NCI-H748 treated with DMSO at 0.1 percent for 48 hours (cell line): Measurements from ENCODE around the gene TCP10L.
"Not testable (repeated sequence)": the region's sequence is repeated elsewhere in the genome, so short reads cannot be mapped to it uniquely, and the experiment has no call there.

Experiments
- DNase-seq: peaks from one replicate; lab custom pipeline; 2025; lab: John Stamatoyannopoulos, UW

The TCP10L gene

GRCh38 chr21:32585970-32586369 is 647 bp upstream of the TCP10L start:
- no peak for DNase-seq

- no peak for DNase-seq
These were observed 851 bp downstream of the TCP10L start for GRCh38 chr21:32584472-32584871.

- DNase-seq = no peak
These were observed 3.6 kb downstream of the TCP10L start for GRCh38 chr21:32581732-32582131.

DNA sequence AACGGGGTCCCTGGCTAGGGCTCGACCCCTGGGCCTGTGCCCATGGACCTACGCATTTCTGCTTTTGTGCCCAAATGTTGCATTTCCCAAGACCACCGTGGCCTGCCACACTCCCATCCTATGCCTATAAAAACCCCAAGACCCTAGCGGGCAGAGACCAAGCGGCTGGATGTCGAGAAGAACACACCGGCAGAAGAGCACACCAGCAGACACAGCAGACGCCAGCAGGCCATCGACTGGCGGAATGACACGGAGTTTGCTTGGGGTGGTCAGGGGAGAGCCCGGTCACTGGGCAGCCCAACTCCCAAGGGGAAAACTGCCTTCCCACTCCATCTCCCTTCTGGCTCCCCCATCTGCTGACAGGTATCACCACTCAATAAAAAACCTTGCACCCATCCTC is 4.4 kb downstream of the TCP10L start:
- DNase-seq = no peak

GRCh38 chr21:32578107-32578691 is 7.1 kb downstream of the TCP10L start:
- no peak for DNase-seq

- no peak for DNase-seq
These were observed 9.3 kb downstream of the TCP10L start for GRCh38 chr21:32576011-32576410.

- no peak for DNase-seq
These were observed 10.1 kb downstream of the TCP10L start for GRCh38 chr21:32574946-32575925.

DNA sequence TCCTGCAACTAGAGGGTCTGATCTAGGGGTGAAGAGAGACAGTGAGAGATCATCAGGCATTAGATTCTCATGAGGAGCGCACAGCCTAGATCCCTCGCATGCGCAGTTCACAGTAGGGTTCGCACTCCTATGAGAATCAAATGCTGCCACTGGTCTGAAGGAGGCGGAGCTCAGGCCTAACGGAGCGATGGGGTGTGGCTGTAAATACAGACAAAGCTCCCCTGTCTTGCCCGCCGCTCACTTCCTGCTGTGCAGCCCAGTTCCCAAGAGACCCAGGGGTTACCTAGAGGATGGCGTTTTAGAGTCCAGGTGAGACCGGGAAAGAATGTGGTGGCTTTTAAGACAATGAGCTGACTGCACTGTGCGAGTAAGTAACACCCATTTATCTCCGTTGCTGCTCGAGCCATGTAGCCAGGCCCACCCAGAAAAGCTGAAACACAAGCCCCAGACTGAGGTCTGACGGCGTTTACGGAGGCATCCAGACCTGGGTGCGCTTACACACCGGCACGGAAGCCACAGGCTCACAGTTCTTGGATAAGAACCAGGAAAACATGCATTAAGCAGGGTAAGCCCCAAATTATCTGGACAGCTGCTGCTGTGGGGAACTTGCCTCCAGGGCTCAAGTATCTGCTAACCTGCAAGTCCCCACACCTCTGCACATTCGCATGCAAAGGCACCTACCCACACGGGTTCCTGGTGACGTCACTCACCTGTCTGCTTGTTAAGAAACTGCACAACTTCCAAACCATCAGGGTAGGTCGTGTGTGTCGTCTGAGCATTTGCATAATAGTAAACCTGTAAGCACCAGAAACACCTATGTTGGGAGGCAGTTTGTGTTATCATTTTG is 12.5 kb downstream of the TCP10L start:
- DNase-seq = no peak

DNA sequence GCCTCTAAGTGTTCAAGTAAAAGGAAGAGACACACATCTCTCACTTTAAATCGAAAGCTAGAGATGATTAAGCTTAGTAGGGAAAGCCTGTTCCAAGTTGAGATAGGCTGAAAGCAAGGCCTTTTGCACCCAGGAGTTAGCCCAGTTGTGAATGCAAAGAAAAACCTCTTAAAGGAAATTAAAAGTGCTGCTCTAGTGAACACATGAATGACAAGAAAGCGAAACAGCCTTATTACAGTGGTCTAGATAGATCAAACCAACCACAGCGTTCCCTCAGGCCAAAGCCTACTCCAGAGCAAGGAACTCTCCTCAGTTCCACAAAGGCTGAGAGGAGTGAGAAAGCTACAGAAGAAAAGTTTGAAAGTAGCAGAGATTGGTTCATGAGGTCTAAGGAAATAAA is 14.9 kb downstream of the TCP10L start:
- DNase-seq = no peak

GRCh38 chr21:32569261-32570230 is 15.8 kb downstream of the TCP10L start:
- peak; percentile 69 for DNase-seq

GRCh38 chr21:32567626-32568025 is 17.7 kb downstream of the TCP10L start:
- DNase-seq = no peak

- DNase-seq = no peak
These were observed 18.5 kb downstream of the TCP10L start for GRCh38 chr21:32566741-32567389.

DNA sequence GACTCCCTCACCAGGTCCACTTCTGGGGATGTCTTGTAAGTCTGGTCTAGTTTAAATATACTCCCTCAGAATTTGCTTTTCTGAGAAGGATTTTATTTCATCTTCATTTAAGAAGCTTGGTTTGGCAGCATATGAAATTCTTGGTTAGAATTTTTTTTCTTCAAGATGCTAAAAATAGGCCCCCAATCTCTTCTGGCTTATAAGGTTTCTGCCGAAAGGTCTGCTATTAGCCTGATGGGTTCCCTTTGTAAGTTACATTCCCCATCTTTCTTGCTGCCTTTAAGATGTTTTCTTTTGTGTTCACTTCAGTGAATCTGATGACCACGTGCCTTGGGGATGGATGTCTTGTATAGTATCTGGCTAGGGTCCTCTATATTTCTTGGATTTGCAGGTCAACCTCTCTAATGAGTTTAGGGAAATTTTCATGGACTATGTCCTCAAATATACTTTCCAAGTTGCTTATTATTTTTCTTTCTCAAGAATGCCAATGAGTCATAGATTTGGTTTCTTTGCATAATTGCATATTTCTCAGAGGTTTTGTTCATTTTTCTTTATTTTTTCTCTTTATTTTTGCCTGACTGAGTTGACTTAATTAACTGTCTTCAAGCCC is 19.4 kb downstream of the TCP10L start:
- no peak for DNase-seq

GRCh38 chr21:32562915-32563314 is 22.4 kb downstream of the TCP10L start:
- no peak for DNase-seq

- no peak for DNase-seq
These were observed 22.9 kb downstream of the TCP10L start for GRCh38 chr21:32562426-32562825.

DNA sequence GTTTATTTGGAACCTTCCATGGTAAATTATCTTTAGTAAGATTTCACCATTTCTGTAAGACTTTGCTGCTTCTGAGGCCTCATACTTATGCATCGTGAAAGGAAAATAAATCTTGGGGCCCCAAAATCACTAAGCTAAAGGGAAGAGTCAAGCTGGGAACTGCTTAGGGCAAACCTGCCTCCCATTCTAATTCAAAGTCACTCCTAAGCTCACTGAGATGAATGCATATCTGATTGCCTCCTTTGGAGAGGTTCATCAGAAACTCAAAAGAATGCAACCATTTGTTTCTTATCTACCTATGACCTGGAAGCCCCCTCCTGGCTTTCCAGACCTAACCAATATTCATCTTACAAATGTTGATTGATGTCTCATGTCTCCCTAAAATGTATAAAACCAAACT is 23.8 kb downstream of the TCP10L start:
- not testable (repeated sequence) for DNase-seq

DNA sequence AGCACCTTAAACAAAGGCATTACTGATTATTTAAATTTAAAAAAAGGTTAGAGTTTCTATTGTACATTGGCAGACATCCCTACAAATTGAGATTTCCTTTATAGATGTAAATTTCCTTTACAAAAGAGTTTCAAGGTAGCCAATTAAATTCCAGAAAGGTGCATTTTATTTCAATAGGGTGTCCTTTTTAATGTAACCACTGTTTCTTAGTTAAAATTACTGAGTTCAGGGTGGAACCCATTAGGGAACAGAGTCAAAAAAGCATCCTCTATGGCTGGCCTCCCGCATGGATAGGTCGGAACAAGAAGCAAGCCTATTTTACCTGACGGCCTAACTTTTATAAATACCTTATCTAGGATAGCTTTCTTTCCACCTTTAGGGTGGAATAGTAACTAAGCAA is 24.4 kb downstream of the TCP10L start:
- no peak for DNase-seq

- no peak for DNase-seq
These were observed 26.2 kb downstream of the TCP10L start for GRCh38 chr21:32559006-32559610.

DNA sequence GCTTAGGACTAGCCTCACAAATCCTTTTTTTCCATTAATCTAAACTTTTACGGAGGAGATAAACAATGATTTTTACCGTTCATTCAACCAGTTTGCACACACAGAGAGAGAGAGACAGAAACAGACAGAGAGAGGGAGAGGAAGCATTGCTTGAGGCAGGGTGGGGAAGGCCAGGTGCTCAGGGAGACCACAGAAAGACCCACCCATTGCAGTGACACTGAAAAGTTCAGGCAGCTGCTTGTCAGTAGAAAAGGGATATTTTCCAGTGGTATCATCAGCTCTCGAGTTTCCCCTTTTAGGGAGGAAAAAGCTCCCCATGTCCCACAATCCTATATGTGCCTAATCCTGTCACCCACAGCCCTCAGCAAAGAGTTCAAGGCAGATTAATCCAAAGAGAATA is 27.2 kb downstream of the TCP10L start:
- no peak for DNase-seq
